ENCODE results near the gene CLDN1.
"Not testable (repeated sequence)": the region's sequence is repeated elsewhere in the genome, so short reads cannot be mapped to it uniquely, and the experiment has no call there.

CLDN1 gene

GRCh38 chr3:190291994-190292584, 30.2 kb downstream of the CLDN1 start:
- no peak for DNase-seq

GRCh38 chr3:190289989-190290388, 32.3 kb downstream of the CLDN1 start:
- DNase-seq, result no peak

- no peak for DNase-seq
Measured at GRCh38 chr3:190288836-190289235, 33.4 kb downstream of the CLDN1 start.

GRCh38 chr3:190286014-190286413, 36.2 kb downstream of the CLDN1 start:
- no peak for DNase-seq

- no peak for DNase-seq
Measured at GRCh38 chr3:190281308-190282051, 40.8 kb downstream of the CLDN1 start.

GRCh38 chr3:190279690-190280089, 42.6 kb downstream of the CLDN1 start:
- DNase-seq, result no peak

- DNase-seq, result no peak
Measured at GRCh38 chr3:190272747-190273146, 49.5 kb downstream of the CLDN1 start.

- no peak for DNase-seq
Measured at GRCh38 chr3:190269101-190269500, 53.1 kb downstream of the CLDN1 start.

GRCh38 chr3:190267464-190267863, 54.8 kb downstream of the CLDN1 start:
- not testable (repeated sequence) for DNase-seq

- DNase-seq, result no peak
Measured at GRCh38 chr3:190266913-190267290, 55.3 kb downstream of the CLDN1 start.

- DNase-seq, result no peak
Measured at GRCh38 chr3:190266265-190266912, 55.9 kb downstream of the CLDN1 start.

GRCh38 chr3:190265796-190266195, 56.5 kb downstream of the CLDN1 start:
- DNase-seq, result no peak

- no peak for DNase-seq
Measured at GRCh38 chr3:190265126-190265525, 57.1 kb downstream of the CLDN1 start.

GRCh38 chr3:190261740-190262139, 60.5 kb downstream of the CLDN1 start:
- DNase-seq, result no peak

GRCh38 chr3:190261015-190261414, 61.2 kb downstream of the CLDN1 start:
- DNase-seq, result no peak

GRCh38 chr3:190260301-190260700, 61.9 kb downstream of the CLDN1 start:
- no peak for DNase-seq

- no peak for DNase-seq
Measured at GRCh38 chr3:190258634-190259033, 63.6 kb downstream of the CLDN1 start.

All from cerebellar nuclear complex (tissue), 1 donor.